OCI-LY7 (cell line): ENCODE measurements around the gene UBE2C. TPM values are rescaled to one million over a fixed set of nuclear protein-coding genes. Genes with fewer than 3 reads are reported as not detected.

Experiments used
- BruUV-seq: library from RNA; stranded (reverse); fragments of 400-500 nt; replicated peaks from 2 replicates; lab custom pipeline; 2021; lab: Mats Ljungman, UMichigan
- CTCF ChIA-PET: fragments of 300-600 bp; sonication (Branson Sonifier 250); formaldehyde crosslinking; loops from one replicate; lab custom pipeline; 2022; ENCODE audit warnings: antibody characterized with exemption; ENCODE audit not compliant: unreplicated experiment; lab: Charles Lee
- POLR2A ChIA-PET: fragments of 300-600 bp; sonication (Branson Sonifier 250); formaldehyde crosslinking; loops from one replicate; lab custom pipeline; 2022; ENCODE audit warnings: antibody characterized with exemption; lab: Charles Lee
- DNase-seq: peaks from one replicate; pipeline ENCODE4 v3.0.0-alpha.2; 2015; ENCODE audit warnings: low spot score
- H2AFZ ChIP-seq: fragments of 200-600 bp; sonication (generic), shearing (Covaris generic); 2 replicates; pipeline ENCODE4 v1.6.1; 2014; ENCODE audit warnings: mild to moderate bottlenecking, antibody characterized with exemption, low read length, moderate library complexity
- H3K27ac ChIP-seq: fragments of 200-600 bp; sonication (generic); 2 replicates; pipeline ENCODE4 v1.5.1; 2014; ENCODE audit warnings: mixed run types, low read depth, mild to moderate bottlenecking, moderate library complexity, low read length, inconsistent platforms; ENCODE audit not compliant: poor library complexity, severe bottlenecking
- H3K36me3 ChIP-seq: fragments of 200-600 bp; sonication (generic); 2 replicates; pipeline ENCODE4 v1.6.1; 2014; ENCODE audit warnings: mild to moderate bottlenecking, antibody characterized with exemption, low read length, moderate library complexity, mixed read lengths; ENCODE audit not compliant: insufficient read depth
- H3K4me1 ChIP-seq: fragments of 200-600 bp; sonication (generic); 2 replicates; pipeline ENCODE4 v1.5.1; 2014; ENCODE audit warnings: mild to moderate bottlenecking, low read length; ENCODE audit not compliant: insufficient read depth, poor library complexity, severe bottlenecking
- H3K4me2 ChIP-seq: fragments of 200-600 bp; sonication (generic); 2 replicates; pipeline ENCODE4 v1.6.1; 2014; ENCODE audit warnings: mild to moderate bottlenecking, low read length
- H3K4me3 ChIP-seq: fragments of 200-600 bp; sonication (generic); 2 replicates; pipeline ENCODE4 v1.5.1; 2014; ENCODE audit warnings: mild to moderate bottlenecking, low read depth, low read length; ENCODE audit not compliant: poor library complexity, severe bottlenecking
- H3K79me2 ChIP-seq: fragments of 200-600 bp; sonication (generic); 2 replicates; pipeline ENCODE4 v1.6.1; 2016; ENCODE audit warnings: low read depth, mild to moderate bottlenecking, low read length, moderate library complexity, mixed read lengths; ENCODE audit not compliant: insufficient read depth
- H3K9me2 ChIP-seq: fragments of 200-600 bp; sonication (generic); 2 replicates; pipeline ENCODE4 v1.6.1; 2016; ENCODE audit warnings: mild to moderate bottlenecking, low read length, mixed read lengths; ENCODE audit not compliant: insufficient read depth
- H3K9me3 ChIP-seq: fragments of 200-600 bp; sonication (generic); 2 replicates; pipeline ENCODE4 v1.6.1; 2014; ENCODE audit warnings: mild to moderate bottlenecking, mixed run types, low read length, mixed read lengths
- H4K20me1 ChIP-seq: fragments of 200-600 bp; sonication (generic); 2 replicates; pipeline ENCODE4 v1.6.1; 2014; ENCODE audit warnings: mild to moderate bottlenecking, antibody characterized with exemption, low read length, moderate library complexity, mixed read lengths; ENCODE audit not compliant: insufficient read depth
- CTCF ChIP-seq: fragments of 200-600 bp; sonication (generic); conservative IDR thresholded peaks from 2 replicates; pipeline ENCODE4 v1.5.1; 2014; ENCODE audit warnings: mild to moderate bottlenecking, antibody characterized with exemption, low read length, moderate library complexity, mixed read lengths
- EZH2phosphoT487 ChIP-seq: fragments of 200-600 bp; sonication (generic); IDR thresholded peaks from 2 replicates; pipeline ENCODE4 v1.6.1; 2018; ENCODE audit warnings: low read depth, borderline replicate concordance, mild to moderate bottlenecking, mixed run types, antibody characterized with exemption, low read length, moderate library complexity, mixed read lengths
- intact Hi-C: fragments of 100-400 bp; cut with micrococcal nuclease; formaldehyde crosslinking; loops from one replicate; pipeline ENCODE4 v1.10.0; 2022; ENCODE audit not compliant: unreplicated experiment
- total RNA-seq, 2 experiments: library from RNA; depleted of rRNA in 1 of 2; stranded (reverse); fragments of >200 nt in 1 of 2; shearing (Covaris generic) in 1 of 2; gene quantifications; 2 replicates each; pipeline ENCODE4 v1.2.3, GENCODE V29; 2014 to 2022

UBE2C gene
- total RNA-seq, 2 experiments from 2014 or later = 222 to 269 TPM

GRCh38 chr20:45857114-45857881 lies 44.9 kb downstream of the UBE2C start, which contains the start of the genes ACOT8 and ZSWIM3:
Gene ACOT8 (minus strand): TSS chr20:45857392. CDS start chr20:45857315, 77 bp downstream.
Gene ZSWIM3 (plus strand): TSS chr20:45857614. CDS start chr20:45857826, 212 bp downstream.
- CTCF ChIA-PET = interaction anchor here (0.7 kb wide), 1 partner anchor 130 kb away, joined by 3 read pairs; no protein-coding TSS in a partner anchor
- intact Hi-C loops = loop anchor here (1.0 to 2.0 kb wide), 2 partner anchors 45 to 78 kb away; partner anchors contain the start of genes PCIF1 and UBE2C
- Histone ChIP-seq H3K9me3 (no peaks in the 10 kb centered on the region), H3K4me1 (peaks cover 20% of the 10 kb centered on the region), H3K9me2 (no peaks in the 10 kb centered on the region), H2AFZ (peak within 1 kb of the TSS; percentile 92), H3K27ac (peak within 1 kb of the TSS; percentile 42), H3K4me3 (peak within 1 kb of the TSS; percentile 91), H4K20me1 (no peaks in the 10 kb centered on the region), H3K79me2 (peaks cover 25% of the 10 kb centered on the region; the same call in 1 of the 2 replicates), H3K36me3 (no peaks in the 10 kb centered on the region), H3K4me2 (peak within 1 kb of the TSS; percentile 96)
- DNase-seq = peak; percentile 100
- BruUV-seq = no TSS peak
- TF ChIP-seq CTCF (no peak), EZH2phosphoT487 (no peak)
- POLR2A ChIA-PET = interaction anchor here (0.6 to 1.8 kb wide), 9 partner anchors 13 to 48 kb away, joined by 3 to 8 read pairs (median 3); partner anchors contain the start of gene ZSWIM1

GRCh38 chr20:45857882-45858216 lies 45.4 kb downstream of the UBE2C start:
- Histone ChIP-seq H3K36me3 (no peaks in the 10 kb centered on the region), H3K9me2 (no peaks in the 10 kb centered on the region), H3K4me3 (peak overlapping the region; percentile 91), H3K79me2 (peaks cover 25% of the 10 kb centered on the region; the same call in 1 of the 2 replicates), H3K4me1 (peaks cover 20% of the 10 kb centered on the region), H4K20me1 (no peaks in the 10 kb centered on the region), H3K9me3 (no peaks in the 10 kb centered on the region), H3K4me2 (peak overlapping the region; percentile 96), H2AFZ (peak overlapping the region; percentile 92), H3K27ac (peak overlapping the region; percentile 42)
- POLR2A ChIA-PET = interaction anchor here (0.6 to 1.3 kb wide), 4 partner anchors 15 to 47 kb away, joined by 3 to 4 read pairs (median 4); partner anchors contain the start of gene ZSWIM1
- intact Hi-C loops = loop anchor here (1.0 to 2.0 kb wide), 2 partner anchors 46 to 77 kb away; partner anchors contain the start of genes PCIF1 and UBE2C
- BruUV-seq = no TSS peak
- CTCF ChIA-PET = interaction anchor here (0.7 kb wide), 1 partner anchor 130 kb away, joined by 3 read pairs; no protein-coding TSS in a partner anchor
- DNase-seq = peak; percentile 58
- TF ChIP-seq CTCF (no peak), EZH2phosphoT487 (no peak)
